ENCODE data around the gene PARD3.

PARD3 gene

GRCh38 chr10:34537629-34538231 lies 277.4 kb downstream of the PARD3 start:
- DNase-seq (ENCODE audit: low spot score): no peak

GRCh38 chr10:34535872-34536271 lies 279.2 kb downstream of the PARD3 start:
- DNase-seq (ENCODE audit: low spot score): no peak

GRCh38 chr10:34530778-34531177 lies 284.3 kb downstream of the PARD3 start:
- no peak for DNase-seq (ENCODE audit: low spot score)

GRCh38 chr10:34528320-34528719 lies 286.8 kb downstream of the PARD3 start:
- DNase-seq (ENCODE audit: low spot score): no peak

GRCh38 chr10:34526758-34527730 lies 288.1 kb downstream of the PARD3 start:
- no peak for DNase-seq (ENCODE audit: low spot score)

GRCh38 chr10:34526186-34526585 lies 288.9 kb downstream of the PARD3 start:
- DNase-seq (ENCODE audit: low spot score): no peak

- no peak for DNase-seq (ENCODE audit: low spot score)
These were observed 290.6 kb downstream of the PARD3 start for GRCh38 chr10:34524369-34525091.

- no peak for DNase-seq (ENCODE audit: low spot score)
These were observed 291.9 kb downstream of the PARD3 start for GRCh38 chr10:34523017-34523767.

- DNase-seq (ENCODE audit: low spot score): no peak
These were observed 292.6 kb downstream of the PARD3 start for GRCh38 chr10:34522546-34522945.

- no peak for DNase-seq (ENCODE audit: low spot score)
These were observed 294.6 kb downstream of the PARD3 start for GRCh38 chr10:34520510-34520909.

- no peak for DNase-seq (ENCODE audit: low spot score)
These were observed 295.0 kb downstream of the PARD3 start for GRCh38 chr10:34520084-34520483.

GRCh38 chr10:34514290-34514689 lies 300.8 kb downstream of the PARD3 start:
- no peak for DNase-seq (ENCODE audit: low spot score)

- DNase-seq (ENCODE audit: low spot score): no peak
These were observed 301.5 kb downstream of the PARD3 start for GRCh38 chr10:34513636-34514035.

- DNase-seq (ENCODE audit: low spot score): no peak
These were observed 307.9 kb downstream of the PARD3 start for GRCh38 chr10:34507217-34507616.

- DNase-seq (ENCODE audit: low spot score): no peak
These were observed 308.3 kb downstream of the PARD3 start for GRCh38 chr10:34506786-34507185.

- DNase-seq (ENCODE audit: low spot score): no peak
These were observed 309.8 kb downstream of the PARD3 start for GRCh38 chr10:34505338-34505737.

- no peak for DNase-seq (ENCODE audit: low spot score)
These were observed 310.6 kb downstream of the PARD3 start for GRCh38 chr10:34504534-34504933.

- no peak for DNase-seq (ENCODE audit: low spot score)
These were observed 311.4 kb downstream of the PARD3 start for GRCh38 chr10:34503704-34504103.

GRCh38 chr10:34499612-34500279 lies 315.4 kb downstream of the PARD3 start:
- no peak for DNase-seq (ENCODE audit: low spot score)

- DNase-seq (ENCODE audit: low spot score): no peak
These were observed 316.3 kb downstream of the PARD3 start for GRCh38 chr10:34498821-34499220.

GRCh38 chr10:34495938-34496337 lies 319.2 kb downstream of the PARD3 start:
- DNase-seq (ENCODE audit: low spot score): no peak

Data from hematopoietic multipotent progenitor cell treated with erythropoietin and hydrocortisone succinate and interleukin-3 and kit ligand, for 17 days (in vitro differentiated cells).